Measurements from ENCODE around the gene STPG3.
A peak's percentile ranks its signal among the peaks of the same experiment; 100 is the strongest.

STPG3 gene

GRCh38 chr9:137302449-137303150 lies 51.5 kb downstream of the STPG3 start:
- no peaks in the 10 kb centered on the region for H3K36me3 ChIP-seq (ENCODE audit: insufficient read depth)
- H4K20me1 ChIP-seq (ENCODE audit: insufficient read depth) = no peaks in the 10 kb centered on the region
- peak overlapping the region; percentile 17; the same call in 1 of the 2 replicates for H3K4me2 ChIP-seq
- peaks cover 39% of the 10 kb centered on the region for H3K27me3 ChIP-seq (ENCODE audit: insufficient read depth, low read depth)
- TF ChIP-seq CTCF (conservative IDR thresholded peaks at IDR 0.05; ENCODE audit: low read depth, low read length) = peak; percentile 54; the same call in 1 of the 2 replicates
- H3K27ac ChIP-seq = no peak overlapping the region
- H3K4me3 ChIP-seq (IDR thresholded peaks at IDR 0.05; ENCODE audit: insufficient read depth, low read depth, low read length) = no peak overlapping the region
- H3K9ac ChIP-seq = no peak overlapping the region
- H3K79me2 ChIP-seq (ENCODE audit: insufficient read depth, low read depth) = no peaks in the 10 kb centered on the region
- peaks cover 10% of the 10 kb centered on the region for H3K4me1 ChIP-seq (ENCODE audit: low read depth, poor library complexity, severe bottlenecking)
- peak overlapping the region; percentile 52; the same call in 1 of the 2 replicates for H2AFZ ChIP-seq (ENCODE audit: low read depth)
